NCI-H187 (cell line): ENCODE results near the gene ICE2.

ENCODE experiments used
- DNase-seq, 2 experiments: peaks; one replicate each; lab custom pipeline; 2025; lab: John Stamatoyannopoulos, UW

ICE2 gene

DNA sequence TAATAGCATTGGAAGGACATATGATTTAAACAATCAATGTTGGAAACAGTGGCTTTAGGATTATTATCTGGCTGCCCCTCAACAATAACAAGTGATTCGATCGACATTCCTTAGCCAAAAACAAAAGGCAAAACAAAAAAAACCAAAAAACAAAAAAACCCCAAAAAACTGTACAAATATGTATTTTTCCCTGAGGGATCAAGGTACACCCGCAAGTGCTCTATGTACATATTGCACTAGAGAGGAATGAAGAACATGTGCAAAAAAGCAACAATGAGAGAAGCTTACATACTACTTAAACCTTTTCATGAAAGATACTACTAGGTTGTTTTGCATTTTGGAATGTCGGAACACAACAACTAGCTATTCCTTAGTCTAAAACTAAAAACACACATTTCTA is 14.2 kb upstream of the ICE2 start:
- no peak for DNase-seq

DNA sequence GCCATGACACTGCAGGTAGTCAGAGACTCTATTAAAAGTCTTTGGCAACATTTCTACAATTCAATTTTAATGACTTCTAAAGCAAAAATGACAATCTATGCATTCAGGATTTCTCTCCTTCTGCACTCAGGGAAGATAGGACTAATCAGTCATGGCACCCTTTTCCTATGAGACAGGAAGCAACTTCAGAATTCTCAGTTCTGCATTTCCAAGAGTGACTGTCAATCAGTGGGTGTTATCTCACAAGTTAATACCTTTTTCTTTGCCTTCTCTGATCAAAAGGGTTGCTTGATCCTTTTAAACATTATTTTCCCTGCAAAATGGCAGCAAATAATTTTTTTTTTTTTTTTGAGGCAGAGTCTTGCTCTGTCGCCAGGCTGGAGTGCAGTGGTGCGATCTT is 7.8 kb upstream of the ICE2 start:
- DNase-seq = no peak

DNA sequence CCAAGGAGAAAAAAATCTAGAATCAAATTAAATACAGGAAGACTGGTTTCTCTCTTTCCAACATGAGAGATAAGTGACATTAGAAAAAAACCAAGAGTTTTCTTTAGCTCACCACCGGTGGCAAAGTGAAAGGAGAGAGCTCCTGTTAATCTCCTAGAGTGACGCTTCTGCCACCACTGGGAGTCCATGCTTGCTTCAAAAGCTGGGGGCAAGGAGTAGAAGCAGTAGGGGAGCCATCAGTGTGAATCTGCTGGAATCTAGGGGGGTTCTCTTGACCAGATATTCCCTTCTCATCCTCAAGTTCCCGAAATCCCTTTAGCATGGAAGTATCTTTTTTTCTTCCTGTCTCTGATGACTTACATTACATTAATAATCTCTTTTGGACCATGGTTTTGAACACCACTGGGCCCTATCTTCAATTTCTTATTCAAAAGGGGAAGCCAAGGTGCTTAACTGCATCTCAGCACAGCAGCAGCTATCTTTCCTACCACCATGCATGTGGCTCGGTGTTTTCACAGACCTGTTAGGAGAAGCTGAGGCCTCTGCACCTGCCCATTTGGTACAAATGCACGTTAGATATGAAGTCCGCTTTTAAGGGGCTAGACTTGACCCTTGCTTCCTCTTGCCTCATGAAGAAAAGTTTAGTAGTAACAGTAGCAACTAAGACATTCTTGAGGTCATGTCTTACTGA is 6.6 kb upstream of the ICE2 start:
- DNase-seq = no peak

DNA sequence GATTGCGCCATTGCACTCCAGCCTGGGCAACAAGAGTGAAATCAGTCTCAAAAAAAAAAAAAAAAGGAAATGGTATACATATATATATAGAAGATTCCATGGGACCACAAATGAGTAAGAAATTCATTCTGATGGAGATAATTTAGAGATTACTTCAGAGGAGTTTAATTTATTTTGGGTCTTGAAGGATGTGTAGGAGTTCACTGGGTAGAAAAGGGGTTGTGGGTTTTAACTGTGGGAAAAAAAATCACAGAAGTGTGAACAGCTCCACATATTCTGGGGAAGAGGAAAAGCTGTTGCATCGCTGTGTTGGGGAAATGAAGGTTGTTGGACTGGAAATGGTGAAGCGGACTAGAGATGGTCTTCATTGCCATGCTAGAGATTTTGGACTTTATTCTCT is 4.1 kb upstream of the ICE2 start:
- DNase-seq = no peak

- no peak for DNase-seq
Observed at GRCh38 chr15:60480888-60481287, 1.9 kb upstream of the ICE2 start.

DNA sequence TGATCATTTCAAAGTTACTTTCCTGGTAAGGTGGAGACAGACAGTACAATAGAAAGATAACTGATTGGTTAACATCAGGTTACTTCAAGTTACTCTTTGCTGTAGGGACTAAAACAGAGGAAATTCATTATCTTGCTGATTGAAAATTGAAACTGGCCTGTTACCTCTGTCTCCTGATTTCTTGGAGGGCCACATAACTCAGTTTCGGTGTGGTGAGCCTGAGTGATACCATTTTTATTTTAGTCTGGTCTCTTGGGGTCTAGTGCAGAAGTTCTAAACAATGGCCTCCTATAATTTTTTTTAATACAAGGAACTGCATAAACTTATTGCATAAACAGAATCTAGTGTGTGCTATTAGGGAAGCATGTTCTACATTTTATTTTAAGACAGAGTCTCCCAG is 1.2 kb upstream of the ICE2 start:
- DNase-seq = no peak

- DNase-seq = no peak
Observed at GRCh38 chr15:60479361-60480110, 594 bp upstream of the ICE2 start.

GRCh38 chr15:60477916-60478565 is 901 bp downstream of the ICE2 start:
- no peak for DNase-seq

GRCh38 chr15:60477164-60477563 is 1.8 kb downstream of the ICE2 start:
- DNase-seq = no peak

DNA sequence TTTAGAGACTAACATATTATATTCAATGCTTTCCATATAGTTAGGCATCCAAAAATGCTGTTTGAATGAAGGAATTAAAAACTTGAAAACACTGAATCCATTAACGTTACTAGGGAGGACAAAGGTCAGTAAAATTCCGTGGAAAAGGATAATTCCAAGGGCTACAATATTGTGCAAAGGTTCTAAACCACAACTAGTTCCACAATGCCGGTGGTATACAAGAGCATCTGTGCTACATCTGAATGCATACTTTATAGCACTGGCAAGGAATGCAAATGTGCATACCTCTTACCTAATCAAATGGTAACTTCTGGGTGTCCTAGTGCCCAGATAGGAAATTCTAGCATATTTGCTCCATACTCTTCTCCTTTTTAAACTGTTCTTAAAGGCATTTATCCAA is 2.2 kb downstream of the ICE2 start:
- DNase-seq = no peak

- no peak for DNase-seq
Observed at GRCh38 chr15:60473135-60473534, 5.8 kb downstream of the ICE2 start.

GRCh38 chr15:60471314-60471713 is 7.6 kb downstream of the ICE2 start:
- no peak for DNase-seq

DNA sequence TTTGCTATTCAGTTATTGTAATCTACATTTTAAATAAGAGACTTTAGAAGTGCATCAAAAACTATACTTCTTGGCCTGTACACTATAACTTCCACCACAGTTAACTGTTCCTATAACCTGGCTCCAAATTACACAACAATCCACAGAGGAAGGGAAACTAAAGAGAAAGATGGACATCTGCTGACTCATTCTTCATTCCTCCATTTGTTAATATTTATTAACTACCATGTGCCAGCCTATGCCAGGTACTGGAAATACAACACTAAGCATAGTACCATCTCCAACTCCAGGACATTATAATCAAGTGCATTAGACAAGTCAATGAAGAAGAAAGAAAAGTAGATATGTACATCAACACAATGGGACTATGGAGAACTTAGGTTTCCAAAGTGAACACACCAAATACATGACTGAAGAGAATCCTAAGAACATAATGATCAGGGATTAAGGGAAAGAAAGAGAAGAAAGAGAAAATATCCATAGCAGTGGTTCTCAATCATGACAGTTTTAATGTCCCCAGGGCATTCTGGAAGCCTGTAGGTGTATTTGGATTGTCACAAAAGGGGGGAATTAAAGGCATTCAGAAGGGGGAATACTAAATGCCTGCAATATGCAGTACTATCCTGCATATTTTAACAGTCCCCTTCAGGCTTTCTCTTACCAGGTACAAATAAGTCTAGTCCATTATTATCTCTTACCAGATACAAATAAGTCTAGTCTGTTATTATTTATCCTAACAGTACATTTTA is 8.9 kb downstream of the ICE2 start:
- no peak for DNase-seq

DNA sequence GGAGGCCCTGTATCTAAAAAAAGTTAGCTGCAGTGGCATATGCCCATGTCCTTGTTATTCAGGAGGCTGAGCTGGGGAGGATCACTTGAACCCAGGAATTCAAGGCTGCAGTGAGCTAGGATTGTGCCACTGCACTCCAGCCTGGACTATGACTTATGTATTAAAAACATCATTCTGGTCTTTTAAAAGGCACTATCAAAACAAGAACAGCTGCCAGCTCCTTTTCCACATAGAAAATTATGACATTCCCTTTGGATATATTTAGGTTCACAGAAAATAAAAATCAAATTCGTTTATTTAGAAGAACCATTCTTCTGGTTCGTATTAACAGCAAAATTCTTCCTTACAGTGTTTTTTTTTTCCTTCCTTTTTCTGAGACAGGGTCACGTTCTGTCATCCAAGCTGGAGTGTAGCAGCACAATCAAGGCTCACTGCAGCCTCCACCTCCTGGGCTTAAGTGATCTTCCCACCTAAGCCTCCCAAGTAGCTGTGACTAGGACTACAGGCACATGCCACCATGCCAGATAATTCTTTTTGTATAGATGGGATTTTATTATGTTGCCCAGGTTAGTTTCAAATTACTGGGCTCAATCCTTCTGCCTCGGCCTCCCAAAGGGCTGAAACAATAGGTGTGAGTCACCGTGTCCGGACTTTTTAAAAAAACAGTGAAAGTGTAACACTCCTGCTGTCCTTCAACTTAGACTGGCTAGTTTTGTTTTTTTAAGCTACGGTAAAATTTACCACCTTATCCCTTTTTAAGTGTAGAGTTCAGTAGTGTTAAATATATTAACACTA is 13.9 kb downstream of the ICE2 start:
- DNase-seq = no peak

DNA sequence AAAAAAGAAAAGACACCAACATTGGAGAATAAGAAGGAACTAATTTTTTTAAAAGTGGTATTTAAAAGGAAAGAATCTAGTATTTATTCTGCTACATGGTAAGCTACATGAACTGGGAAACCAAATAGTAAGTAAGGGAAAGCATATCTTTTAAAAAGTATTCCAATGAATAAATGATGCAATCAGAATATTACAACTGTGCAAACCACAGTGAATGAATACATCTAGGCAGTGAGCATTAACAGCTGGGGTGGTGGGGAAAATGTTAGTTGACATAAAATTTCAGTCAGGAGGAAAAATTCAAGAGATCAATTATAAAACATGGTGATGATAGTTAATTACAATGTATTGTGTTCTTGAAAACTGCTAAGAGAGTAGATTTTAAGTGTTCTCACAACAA is 16.9 kb downstream of the ICE2 start:
- DNase-seq = no peak

GRCh38 chr15:60460931-60461330 is 18.0 kb downstream of the ICE2 start:
- DNase-seq = no peak

DNA sequence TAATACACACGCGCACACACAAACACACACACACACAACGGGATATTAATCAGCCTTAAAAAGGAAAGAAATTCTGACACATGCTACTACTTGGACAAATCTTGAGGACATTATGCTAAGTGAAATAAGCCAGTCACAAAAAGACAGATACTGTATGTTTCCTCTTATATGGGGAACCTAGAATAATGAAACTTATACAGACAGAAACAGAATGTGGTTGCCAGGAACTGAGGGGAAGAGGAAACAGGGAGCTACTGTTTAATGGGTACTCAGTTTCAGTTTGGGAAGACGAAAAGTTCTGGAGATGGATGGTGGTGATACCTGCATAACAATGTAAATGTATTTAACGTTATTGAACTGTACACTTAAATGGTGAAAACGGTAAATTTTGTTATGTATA is 20.2 kb downstream of the ICE2 start:
- DNase-seq = no peak

DNA sequence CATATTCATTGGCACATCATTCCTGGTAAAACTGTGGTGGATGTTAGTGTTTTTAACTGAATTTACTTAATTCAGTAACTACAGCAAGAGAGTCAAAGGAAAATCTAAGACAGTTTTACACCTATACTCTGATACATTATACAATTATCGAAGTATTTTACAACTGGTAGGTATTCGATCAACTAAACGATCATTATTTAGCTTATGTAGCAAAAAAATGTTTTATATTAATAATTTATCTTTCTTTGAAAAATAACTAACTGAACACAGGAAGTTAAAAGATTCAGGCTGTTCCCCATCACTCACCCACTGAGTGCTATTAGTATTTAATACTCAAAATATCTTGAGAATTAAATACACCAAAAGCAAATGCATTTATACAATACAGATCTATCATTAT is 21.0 kb downstream of the ICE2 start:
- DNase-seq = no peak

DNA sequence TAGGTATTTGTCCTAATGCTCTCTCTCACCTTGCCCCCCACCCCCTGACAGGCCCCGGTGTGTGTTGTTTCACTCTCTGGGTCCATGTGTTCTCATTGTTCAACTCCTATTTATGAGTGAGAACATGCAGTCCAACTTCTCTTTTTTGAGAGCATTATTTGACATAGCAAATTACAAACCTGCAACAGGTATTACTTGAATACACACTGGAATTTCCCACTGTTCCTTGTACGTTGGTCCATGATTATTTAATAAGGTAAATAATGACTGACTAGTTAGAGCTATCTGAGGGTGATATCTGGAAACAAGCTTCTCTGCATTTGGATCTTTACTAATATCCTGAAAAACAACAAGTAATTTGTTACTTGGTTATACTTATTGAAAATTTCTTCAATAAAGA is 24.1 kb downstream of the ICE2 start:
- DNase-seq = no peak

- DNase-seq = no peak
Observed at GRCh38 chr15:60448668-60449360, 30.1 kb downstream of the ICE2 start.

GRCh38 chr15:60444289-60444912 is 34.5 kb downstream of the ICE2 start:
- no peak for DNase-seq
